ENCODE measurements around the gene ST7L. TPM values are rescaled to one million over a fixed set of nuclear protein-coding genes. Genes with fewer than 3 reads are reported as not detected.

ST7L gene
- total and polyA plus RNA-seq, 12 donors: 14.0 to 37.2 (median 22.7) TPM

DNA sequence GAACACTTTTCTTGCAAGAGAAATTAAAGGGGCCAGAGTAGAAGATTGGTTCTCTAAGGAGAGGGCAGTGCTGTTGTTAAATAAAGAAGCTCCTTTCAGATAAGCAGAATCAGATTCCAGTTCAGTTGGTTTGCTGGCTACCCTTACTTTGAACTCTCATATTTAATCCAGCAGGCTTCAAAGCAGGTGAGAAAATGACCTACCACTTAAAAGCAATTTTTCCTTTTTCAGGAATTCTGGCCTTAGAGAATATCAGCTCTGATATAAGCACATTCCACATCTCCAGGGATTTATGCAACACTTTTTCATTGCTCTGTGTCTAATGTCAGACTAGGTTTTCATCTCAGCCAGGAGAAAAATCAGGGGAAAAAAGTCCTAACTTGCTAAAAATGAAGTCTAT, 81.5 kb downstream of the ST7L start:
- Histone ChIP-seq H3K4me1 (replicated peaks in 1 of 2) (peaks cover 8 to 10% of the 10 kb centered on the region in 2 donors), H3K36me3 (replicated peaks in 1 of 2) (peaks cover 0 to 4% of the 10 kb centered on the region in 2 donors), H3K9me3 (replicated peaks in 1 of 3) (no peaks in the 10 kb centered on the region), H3K4me3 (no peak overlapping the region), H3K27ac (no peak overlapping the region), H3K27me3 (no peaks in the 10 kb centered on the region)
- TF ChIP-seq POLR2A (IDR thresholded peaks at IDR 0.05): no peak
- TF ChIP-seq, protein P1, sequence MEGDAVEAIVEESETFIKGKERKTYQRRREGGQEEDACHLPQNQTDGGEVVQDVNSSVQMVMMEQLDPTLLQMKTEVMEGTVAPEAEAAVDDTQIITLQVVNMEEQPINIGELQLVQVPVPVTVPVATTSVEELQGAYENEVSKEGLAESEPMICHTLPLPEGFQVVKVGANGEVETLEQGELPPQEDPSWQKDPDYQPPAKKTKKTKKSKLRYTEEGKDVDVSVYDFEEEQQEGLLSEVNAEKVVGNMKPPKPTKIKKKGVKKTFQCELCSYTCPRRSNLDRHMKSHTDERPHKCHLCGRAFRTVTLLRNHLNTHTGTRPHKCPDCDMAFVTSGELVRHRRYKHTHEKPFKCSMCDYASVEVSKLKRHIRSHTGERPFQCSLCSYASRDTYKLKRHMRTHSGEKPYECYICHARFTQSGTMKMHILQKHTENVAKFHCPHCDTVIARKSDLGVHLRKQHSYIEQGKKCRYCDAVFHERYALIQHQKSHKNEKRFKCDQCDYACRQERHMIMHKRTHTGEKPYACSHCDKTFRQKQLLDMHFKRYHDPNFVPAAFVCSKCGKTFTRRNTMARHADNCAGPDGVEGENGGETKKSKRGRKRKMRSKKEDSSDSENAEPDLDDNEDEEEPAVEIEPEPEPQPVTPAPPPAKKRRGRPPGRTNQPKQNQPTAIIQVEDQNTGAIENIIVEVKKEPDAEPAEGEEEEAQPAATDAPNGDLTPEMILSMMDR (IDR thresholded peaks at IDR 0.05): no peak
- no peak for DNase-seq
- intact Hi-C loops (cut with DNase I): no loop called here

DNA sequence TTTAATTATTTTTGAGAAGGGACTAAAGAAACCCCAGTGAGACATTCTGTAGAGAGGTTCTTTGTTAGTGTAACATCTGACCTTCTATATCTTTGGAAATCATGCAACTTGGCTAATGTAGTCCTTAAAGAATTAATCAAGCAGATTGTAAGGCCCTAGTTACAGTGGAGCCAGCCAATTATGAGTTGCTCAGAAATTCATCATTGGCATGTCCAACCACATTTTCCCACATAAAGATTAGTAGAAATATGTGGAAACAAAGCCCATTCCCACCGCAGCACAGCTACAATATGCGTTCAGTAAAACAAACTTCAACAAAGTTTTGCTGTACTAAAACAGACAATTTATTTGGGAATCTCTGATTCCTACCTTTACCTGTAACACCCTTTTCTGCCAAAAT, 82.4 kb downstream of the ST7L start:
- peaks cover 8 to 10% of the 10 kb centered on the region in 2 donors for H3K4me1 ChIP-seq (replicated peaks in 1 of 2)
- peaks cover 0 to 4% of the 10 kb centered on the region in 2 donors for H3K36me3 ChIP-seq (replicated peaks in 1 of 2)
- no peak overlapping the region for H3K27ac ChIP-seq
- no peak for DNase-seq
- WGBS, 4 donors: 74 to 86% (median 84%) methylated on average over 2 of the region's 2 CpGs
- H3K4me3 ChIP-seq: no peak overlapping the region
- TF ChIP-seq, protein P1 (IDR thresholded peaks at IDR 0.05): no peak
- H3K9me3 ChIP-seq (replicated peaks in 1 of 3): no peaks in the 10 kb centered on the region
- H3K27me3 ChIP-seq: no peaks in the 10 kb centered on the region
- intact Hi-C loops (cut with DNase I): no loop called here

DNA sequence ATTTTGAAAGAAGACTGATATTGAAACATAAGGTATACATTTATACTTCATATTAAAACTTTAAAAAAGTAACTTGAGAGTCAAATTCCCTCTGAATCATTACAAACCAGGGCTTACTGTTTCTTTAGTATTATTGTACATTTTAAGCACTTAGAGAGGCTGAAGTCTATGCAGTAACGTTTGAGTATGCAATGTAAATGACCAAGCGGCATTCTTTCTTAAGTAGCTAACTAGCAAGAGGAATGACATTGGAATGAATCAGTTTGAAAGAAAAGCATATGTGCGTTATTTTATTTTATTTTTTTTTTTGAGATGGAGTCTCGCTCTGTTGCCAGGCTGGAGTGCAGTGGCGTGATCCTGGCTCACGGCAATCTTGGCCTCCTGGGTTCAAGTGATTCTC, 85.9 kb downstream of the ST7L start:
- intact Hi-C loops (cut with DNase I): no loop called here

DNA sequence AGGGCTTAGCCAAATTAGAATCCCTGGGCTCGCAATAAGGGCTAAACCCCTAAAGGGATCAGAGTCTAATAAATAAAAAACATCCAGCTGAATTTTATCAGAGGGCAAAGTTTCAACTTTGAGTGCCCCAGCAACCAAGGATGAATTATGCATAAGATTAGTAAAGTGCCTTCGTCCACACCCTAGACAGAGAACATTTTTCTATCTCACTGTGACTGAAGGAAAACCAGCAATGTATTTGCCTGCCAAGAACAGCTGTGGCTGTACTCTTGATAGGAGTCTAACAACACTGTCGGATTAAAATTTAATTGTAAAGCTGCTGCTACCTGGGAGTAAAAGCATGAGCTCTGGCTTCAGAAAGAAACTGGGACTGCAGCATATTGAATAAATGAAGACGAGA, 86.9 kb downstream of the ST7L start:
- WGBS, 4 donors: 82 to 90% (median 87%) methylated on average over 4 of the region's 4 CpGs
- H3K27ac ChIP-seq: no peak overlapping the region

More for the DNA sequence above, 85.9 kb downstream of the ST7L start:
- no peaks in the 10 kb centered on the region for H3K9me3 ChIP-seq (replicated peaks in 1 of 3)
- WGBS, 4 donors: 91 to 96% (median 95%) methylated on average over 6 of the region's 6 CpGs
- H3K4me3 ChIP-seq: no peak overlapping the region
- no peaks in the 10 kb centered on the region for H3K27me3 ChIP-seq
- H3K4me1 ChIP-seq (replicated peaks in 1 of 2): peaks cover 0 to 6% of the 10 kb centered on the region in 2 donors
- peaks cover 0 to 4% of the 10 kb centered on the region in 2 donors for H3K36me3 ChIP-seq (replicated peaks in 1 of 2)
- DNase-seq: no peak
- no peak overlapping the region for H3K27ac ChIP-seq
- TF ChIP-seq POLR2A (IDR thresholded peaks at IDR 0.05): no peak
- TF ChIP-seq, protein P1 (IDR thresholded peaks at IDR 0.05): no peak

More for the DNA sequence above, 86.9 kb downstream of the ST7L start:
- no peaks in the 10 kb centered on the region for H3K27me3 ChIP-seq
- H3K4me3 ChIP-seq: no peak overlapping the region
- H3K36me3 ChIP-seq (replicated peaks in 1 of 2): peaks cover 0 to 4% of the 10 kb centered on the region in 2 donors
- TF ChIP-seq POLR2A (IDR thresholded peaks at IDR 0.05): no peak
- TF ChIP-seq, protein P1 (IDR thresholded peaks at IDR 0.05): no peak
- no peak for DNase-seq
- peaks cover 0 to 6% of the 10 kb centered on the region in 2 donors for H3K4me1 ChIP-seq (replicated peaks in 1 of 2)
- H3K9me3 ChIP-seq (replicated peaks in 1 of 3): no peaks in the 10 kb centered on the region
- intact Hi-C loops (cut with DNase I): no loop called here
